NCI-H345 treated with DMSO at 0.1 percent for 48 hours (cell line): Measurements from ENCODE around the gene CCNB2.

Experiments
- DNase-seq: peaks from one replicate; lab custom pipeline; 2025; ENCODE audit not compliant: unreplicated experiment; lab: John Stamatoyannopoulos, UW

Gene CCNB2

GRCh38 chr15:59166166-59166565, 61.2 kb downstream of the CCNB2 start:
- DNase-seq = no peak

GRCh38 chr15:59166601-59167265, 61.8 kb downstream of the CCNB2 start:
- DNase-seq = peak; percentile 50

- no peak for DNase-seq
Observed at GRCh38 chr15:59168536-59168935, 63.6 kb downstream of the CCNB2 start.

GRCh38 chr15:59169251-59169708, 64.3 kb downstream of the CCNB2 start:
- DNase-seq = no peak

GRCh38 chr15:59170295-59171066, 65.5 kb downstream of the CCNB2 start:
- DNase-seq = peak; percentile 44

- DNase-seq = no peak
Observed at GRCh38 chr15:59171067-59171397, 66.1 kb downstream of the CCNB2 start.

- no peak for DNase-seq
Observed at GRCh38 chr15:59172289-59172901, 67.4 kb downstream of the CCNB2 start.

- DNase-seq = no peak
Observed at GRCh38 chr15:59173194-59173593, 68.2 kb downstream of the CCNB2 start.

GRCh38 chr15:59174151-59174834, 69.3 kb downstream of the CCNB2 start:
- DNase-seq = no peak
